ENCODE results near the gene TTC28. TPM values are rescaled to one million over a fixed set of nuclear protein-coding genes. Genes with fewer than 3 reads are reported as not detected.

Gene TTC28
- total and polyA plus RNA-seq, 8 donors, result 31.1 to 44.2 (median 41.4) TPM

- no peak for TF ChIP-seq CTCF (IDR thresholded peaks at IDR 0.05)
- DNase-seq, result no peak
- Histone ChIP-seq H3K27me3 (no peaks in the 10 kb centered on the region), H3K27ac (no peak overlapping the region), H3K4me3 (no peak overlapping the region), H3K9me3 (no peaks in the 10 kb centered on the region), H3K36me3 (no peaks in the 10 kb centered on the region), H3K4me1 (peaks cover 0 to 12% of the 10 kb centered on the region in 2 donors)
- no peak for ATAC-seq
- intact Hi-C loops (cut with DNase I), result no loop called here
Measured at GRCh38 chr22:28043266-28043665, 636.4 kb downstream of the TTC28 start.

GRCh38 chr22:28034760-28035401 is 644.8 kb downstream of the TTC28 start:
- peaks cover 15 to 39% of the 10 kb centered on the region in 2 donors for H3K4me1 ChIP-seq
- ATAC-seq, result peak; percentile 41
- peak overlapping the region; percentile 49 to 58 for H3K27ac ChIP-seq
- no peaks in the 10 kb centered on the region for H3K36me3 ChIP-seq
- H3K27me3 ChIP-seq, result no peaks in the 10 kb centered on the region
- no peak for TF ChIP-seq CTCF (IDR thresholded peaks at IDR 0.05)
- intact Hi-C loops (cut with DNase I), result no loop called here
- no peak overlapping the region for H3K4me3 ChIP-seq
- no peaks in the 10 kb centered on the region for H3K9me3 ChIP-seq
- DNase-seq, result peak in 1 of 4 donors; percentile 68

- DNase-seq (no peak), ATAC-seq (no peak)
Measured at GRCh38 chr22:28034145-28034759, 645.4 kb downstream of the TTC28 start.

GRCh38 chr22:28032861-28033260 is 646.8 kb downstream of the TTC28 start:
- intact Hi-C loops (cut with DNase I), result no loop called here
- TF ChIP-seq CTCF (IDR thresholded peaks at IDR 0.05), result no peak
- Histone ChIP-seq H3K4me1 (peaks cover 32 to 57% of the 10 kb centered on the region in 2 donors), H3K4me3 (no peak overlapping the region), H3K27ac (peak overlapping the region in 1 of 2 donors; percentile 58), H3K36me3 (no peaks in the 10 kb centered on the region), H3K27me3 (no peaks in the 10 kb centered on the region), H3K9me3 (no peaks in the 10 kb centered on the region)
- DNase-seq (no peak), ATAC-seq (no peak)

More at GRCh38 chr22:28034145-28034759, 645.4 kb downstream of the TTC28 start:
- H3K27me3 ChIP-seq, result no peaks in the 10 kb centered on the region
- H3K9me3 ChIP-seq, result no peaks in the 10 kb centered on the region
- TF ChIP-seq CTCF (IDR thresholded peaks at IDR 0.05), result no peak
- H3K4me1 ChIP-seq, result peaks cover 20 to 45% of the 10 kb centered on the region in 2 donors
- intact Hi-C loops (cut with DNase I), result no loop called here
- no peaks in the 10 kb centered on the region for H3K36me3 ChIP-seq
- no peak overlapping the region for H3K4me3 ChIP-seq
- H3K27ac ChIP-seq, result peak overlapping the region; percentile 49 to 58

GRCh38 chr22:28031383-28031922 is 648.2 kb downstream of the TTC28 start:
- no peaks in the 10 kb centered on the region for H3K9me3 ChIP-seq
- intact Hi-C loops (cut with DNase I), result no loop called here
- TF ChIP-seq CTCF (IDR thresholded peaks at IDR 0.05), result no peak
- no peak overlapping the region for H3K4me3 ChIP-seq
- DNase-seq, result no peak
- no peak overlapping the region for H3K27ac ChIP-seq
- no peaks in the 10 kb centered on the region for H3K27me3 ChIP-seq
- ATAC-seq, result no peak
- no peaks in the 10 kb centered on the region for H3K36me3 ChIP-seq
- H3K4me1 ChIP-seq, result peaks cover 33 to 63% of the 10 kb centered on the region in 2 donors

All from left lung (tissue), 10 donors.